H1 (cell line): ENCODE measurements around the gene CEP68. TPM values are rescaled to one million over a fixed set of nuclear protein-coding genes. Genes with fewer than 3 reads are reported as not detected.

Source experiments
- CBX8 ChIP-seq: fragments of 300-800, 300-1000 bp; sonication (generic); IDR thresholded peaks from 2 replicates; pipeline ENCODE4 v1.7.1; 2016; ENCODE audit warnings: low read depth, low read length, borderline replicate concordance
- CHD7 ChIP-seq: fragments of 300-600 bp; sonication (generic); IDR thresholded peaks from 2 replicates; pipeline ENCODE4 v1.7.1; 2012; ENCODE audit warnings: low read length, moderate library complexity, mild to moderate bottlenecking, inconsistent platforms; ENCODE audit not compliant: insufficient replicate concordance
- CTBP2 ChIP-seq: IDR thresholded peaks from 2 replicates; pipeline ENCODE4 v1.7.0; 2011; ENCODE audit warnings: borderline replicate concordance, mild to moderate bottlenecking, moderate library complexity, mixed read lengths, low read length; ENCODE audit not compliant: insufficient read depth, insufficient read length
- EGR1 ChIP-seq: IDR thresholded peaks from 2 replicates; pipeline ENCODE4 v1.6.1; 2011; ENCODE audit warnings: low read depth, low read length, borderline replicate concordance
- JUN ChIP-seq: IDR thresholded peaks from 2 replicates; pipeline ENCODE4 v1.6.1; 2011; ENCODE audit warnings: low read depth, mild to moderate bottlenecking, improper control_type of control experiment, low read length
- MAFK ChIP-seq: IDR thresholded peaks from 2 replicates; pipeline ENCODE4 v1.6.1; 2012; ENCODE audit warnings: low read depth, mild to moderate bottlenecking, improper control_type of control experiment, low read length
- NRF1 ChIP-seq: IDR thresholded peaks from 2 replicates; pipeline ENCODE4 v1.6.1; 2011; ENCODE audit warnings: mild to moderate bottlenecking, low read depth, low read length, improper control_type of control experiment
- PHF8 ChIP-seq: fragments of 200-600 bp; sonication (generic); conservative IDR thresholded peaks from 2 replicates; pipeline ENCODE4 v1.7.1; 2012; ENCODE audit warnings: low read depth, mild to moderate bottlenecking, inconsistent platforms, low read length, moderate library complexity
- SIRT6 ChIP-seq: IDR thresholded peaks from one replicate; pipeline ENCODE4 v1.7.1; 2012; ENCODE audit warnings: low read length, inconsistent platforms
- TCF12 ChIP-seq: IDR thresholded peaks from 2 replicates; pipeline ENCODE4 v1.6.1; 2011; ENCODE audit warnings: low read depth, mild to moderate bottlenecking, low read length
- YY1 ChIP-seq: IDR thresholded peaks from 2 replicates; pipeline ENCODE4 v1.6.1; 2011; ENCODE audit warnings: low read depth, mild to moderate bottlenecking, low read length
- ZNF274 ChIP-seq: IDR thresholded peaks from 2 replicates; pipeline ENCODE4 v1.7.0; 2012; ENCODE audit warnings: low read length, borderline replicate concordance; ENCODE audit errors: extremely low read depth
- polyA plus RNA-seq, 7 experiments: library from polyadenylated mRNA; depleted of rRNA in 3 of 7; stranded (reverse) in 5 of 7; unstranded in 2 of 7; fragments of >200 nt in 5 of 7; fragments of 200-250 nt in 2 of 7; gene quantifications; 1 replicate in 5 of 7; 2 replicates in 1 of 7; 4 replicates in 1 of 7; pipeline versions ENCODE4 v1.2.1 to v1.2.3, GENCODE V29; 2011 to 2013; ENCODE audit warnings: missing spikeins in 2 of 7, mixed read lengths in 2 of 7
- total RNA-seq: library from RNA; stranded (reverse); fragmentation: NEBNext Ultra II Directional; extraction: Animal tissue kit (Norgen Biotek cat#: 25700); gene quantifications from 2 replicates; pipeline ENCODE4 v1.2.1, GENCODE V29; 2021

The CEP68 gene
- total and polyA plus RNA-seq, 2 of the 8 experiments (the other 6 are each of a cell fraction or from before 2014, with no cell fraction given), result 23.2 to 24.7 TPM

- TF ChIP-seq CHD7 (no peak), CBX8 (no peak), PHF8 (no peak), MAFK (no peak), JUN (no peak), ZNF274 (no peak), YY1 (no peak), SIRT6 (no peak), EGR1 (no peak), TCF12 (no peak), CTBP2 (no peak), NRF1 (no peak)
These were observed 22.8 kb downstream of the CEP68 start (continued) for GRCh38 chr2:65079017-65079416.
